GM10266 (cell line): ENCODE results near the gene ZNF415.
A peak's percentile ranks its signal among the peaks of the same experiment; 100 is the strongest.
"Not testable (repeated sequence)": the region's sequence is repeated elsewhere in the genome, so short reads cannot be mapped to it uniquely, and the experiment has no call there.

ENCODE experiments used
- DNase-seq: peaks from one replicate; pipeline ENCODE4 v3.0.0; 2012; ENCODE audit errors: extremely low spot score
- TF ChIP-seq, protein P1 (sequence below): IDR thresholded peaks from 2 replicates; pipeline ENCODE4 v1.5.1; 2012; ENCODE audit warnings: mild to moderate bottlenecking, low read depth; ENCODE audit not compliant: control insufficient read depth, insufficient read depth; ENCODE audit errors: missing control alignments

The ZNF415 gene

DNA sequence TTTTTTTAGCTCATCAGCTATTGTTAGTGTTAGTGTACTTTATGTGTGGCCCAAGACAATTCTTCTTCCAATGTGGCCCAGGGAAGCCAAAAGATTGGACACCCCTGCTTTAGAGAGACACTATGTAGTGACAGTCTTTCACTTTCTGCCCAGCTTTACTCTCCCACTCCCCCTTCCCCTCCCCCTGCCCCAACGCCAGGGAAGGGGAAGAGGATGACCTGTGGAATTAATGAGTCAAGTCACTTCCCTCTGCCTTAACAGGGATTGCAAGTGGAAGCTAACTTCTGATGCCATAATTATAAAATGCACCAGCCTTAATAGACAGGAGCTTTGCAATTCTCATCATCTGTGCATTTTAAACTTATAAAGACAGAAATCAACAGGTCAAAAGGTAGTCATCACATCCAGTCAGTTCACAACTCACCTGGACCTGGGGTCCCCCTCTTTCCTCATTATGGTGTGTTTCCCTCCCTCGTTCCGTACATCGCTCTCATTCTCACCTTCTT is 1.6 kb downstream of the ZNF415 start:
- TF ChIP-seq, protein P1, sequence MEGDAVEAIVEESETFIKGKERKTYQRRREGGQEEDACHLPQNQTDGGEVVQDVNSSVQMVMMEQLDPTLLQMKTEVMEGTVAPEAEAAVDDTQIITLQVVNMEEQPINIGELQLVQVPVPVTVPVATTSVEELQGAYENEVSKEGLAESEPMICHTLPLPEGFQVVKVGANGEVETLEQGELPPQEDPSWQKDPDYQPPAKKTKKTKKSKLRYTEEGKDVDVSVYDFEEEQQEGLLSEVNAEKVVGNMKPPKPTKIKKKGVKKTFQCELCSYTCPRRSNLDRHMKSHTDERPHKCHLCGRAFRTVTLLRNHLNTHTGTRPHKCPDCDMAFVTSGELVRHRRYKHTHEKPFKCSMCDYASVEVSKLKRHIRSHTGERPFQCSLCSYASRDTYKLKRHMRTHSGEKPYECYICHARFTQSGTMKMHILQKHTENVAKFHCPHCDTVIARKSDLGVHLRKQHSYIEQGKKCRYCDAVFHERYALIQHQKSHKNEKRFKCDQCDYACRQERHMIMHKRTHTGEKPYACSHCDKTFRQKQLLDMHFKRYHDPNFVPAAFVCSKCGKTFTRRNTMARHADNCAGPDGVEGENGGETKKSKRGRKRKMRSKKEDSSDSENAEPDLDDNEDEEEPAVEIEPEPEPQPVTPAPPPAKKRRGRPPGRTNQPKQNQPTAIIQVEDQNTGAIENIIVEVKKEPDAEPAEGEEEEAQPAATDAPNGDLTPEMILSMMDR, result no peak
- no peak for DNase-seq

DNA sequence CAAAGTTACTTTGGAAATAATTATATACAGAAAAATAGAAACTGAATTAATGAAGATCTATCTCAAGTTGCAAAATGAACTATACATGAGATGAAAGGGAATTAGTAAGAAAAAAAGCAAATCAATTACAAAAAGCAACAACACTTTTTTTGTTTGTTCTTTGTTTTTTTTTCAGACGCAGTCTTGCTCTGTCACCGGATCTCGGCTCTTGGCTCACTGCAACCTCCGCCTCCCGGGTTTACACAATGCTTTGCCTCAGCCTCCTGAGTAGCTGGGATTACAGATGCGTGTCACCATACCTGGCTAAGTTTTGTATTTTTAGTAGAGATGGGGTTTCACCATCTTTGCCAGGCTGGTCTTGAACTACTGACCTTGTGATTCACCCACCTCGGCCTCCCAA is 2.2 kb downstream of the ZNF415 start:
- DNase-seq, result no peak

DNA sequence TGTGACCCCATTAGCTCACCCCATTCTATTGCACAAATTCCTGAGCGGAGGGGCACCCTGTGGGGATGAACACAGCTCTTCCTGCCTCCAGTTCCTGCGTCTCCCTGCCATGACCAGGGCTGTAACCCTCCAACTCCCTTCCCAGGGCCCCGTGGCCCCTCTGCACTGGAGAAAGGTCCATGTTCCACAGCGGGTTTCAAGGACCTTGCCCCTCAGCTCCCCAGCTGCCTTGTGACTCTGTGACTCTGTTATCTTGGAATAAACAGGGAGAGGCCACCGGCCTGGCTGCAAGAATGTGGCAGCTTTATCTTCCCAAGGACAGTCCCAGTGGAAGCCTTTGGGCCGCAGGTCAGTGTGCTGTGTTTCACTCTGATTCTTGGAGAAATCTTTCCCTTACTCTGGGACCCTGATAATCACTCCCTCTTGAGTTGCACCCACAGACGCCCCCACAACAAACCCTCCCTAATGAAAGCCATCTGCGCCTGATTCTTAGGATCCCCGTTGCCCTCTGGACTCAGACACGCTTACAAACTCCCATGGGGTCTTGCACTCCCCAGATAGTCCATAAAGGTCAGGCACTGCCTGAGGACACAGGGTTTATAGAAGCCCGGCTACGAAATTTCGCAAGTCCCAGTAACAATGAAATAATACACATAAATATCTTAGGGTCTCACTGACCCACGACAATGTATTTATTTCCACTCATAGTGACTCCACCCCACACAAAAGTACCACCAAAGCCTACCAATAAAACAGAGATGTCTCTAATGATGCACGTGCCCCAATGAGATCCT is 5.8 kb downstream of the ZNF415 start:
- DNase-seq, result not testable (repeated sequence)

More for the DNA sequence above, 2.2 kb downstream of the ZNF415 start:
- TF ChIP-seq, protein P1, result no peak

DNA sequence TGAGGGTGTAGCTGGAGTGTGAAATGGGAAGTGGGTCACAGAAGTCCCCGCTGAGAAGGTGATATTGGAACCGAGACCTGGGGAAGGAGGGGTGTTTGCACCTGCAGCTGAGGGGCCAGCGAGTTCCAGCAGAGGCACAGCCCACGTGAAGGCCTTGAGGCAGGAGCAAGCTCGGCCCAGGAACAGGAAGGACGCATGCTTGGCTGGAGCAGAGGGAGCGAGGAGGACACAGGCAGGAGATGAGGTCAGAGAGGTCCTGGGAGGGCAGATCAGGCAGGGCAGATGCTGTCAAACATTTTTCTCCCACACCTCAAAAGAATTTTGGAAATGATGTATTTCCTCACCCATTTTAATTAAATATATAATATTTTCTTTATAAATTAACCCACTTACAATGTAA is 9.3 kb downstream of the ZNF415 start:
- no peak for DNase-seq
- TF ChIP-seq, protein P1, result no peak

DNA sequence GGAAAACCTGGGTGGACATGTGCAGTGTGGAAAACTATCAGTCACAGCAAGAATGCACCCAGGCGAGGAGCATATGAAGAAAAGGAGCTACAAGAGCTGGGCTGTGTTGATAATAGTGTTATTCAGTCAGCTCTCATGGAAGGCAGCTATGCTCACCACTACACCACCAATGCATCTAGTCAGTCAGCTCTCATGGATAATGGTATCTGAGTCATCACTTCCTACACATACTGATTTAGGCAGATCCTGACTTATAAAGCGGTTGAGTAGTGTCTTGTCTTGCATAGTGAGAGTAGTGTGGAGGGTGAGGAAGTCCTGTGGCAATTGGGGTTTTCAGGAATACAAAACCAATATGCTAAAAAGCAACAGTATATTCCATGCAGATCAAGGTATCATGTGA is 20.4 kb downstream of the ZNF415 start:
- no peak for DNase-seq

DNA sequence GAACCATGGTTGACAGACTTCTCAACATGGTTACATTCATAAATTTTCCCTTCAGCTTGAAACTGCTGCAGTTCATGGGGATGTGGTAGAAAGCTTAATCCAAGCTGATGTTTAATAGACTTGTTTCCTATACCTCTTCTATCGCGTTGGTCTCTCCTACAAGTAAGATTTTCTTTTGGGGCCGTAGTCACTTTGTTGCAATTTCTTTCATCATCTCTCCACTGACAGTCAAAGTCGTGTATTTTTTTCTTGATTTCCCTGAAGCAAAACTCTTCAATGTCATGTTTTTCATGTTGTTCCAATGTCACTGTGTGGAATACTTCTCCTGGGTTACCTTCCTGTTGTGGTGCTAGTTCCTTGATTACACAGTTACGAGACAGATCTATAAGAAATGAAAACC is 23.2 kb downstream of the ZNF415 start:
- DNase-seq, result no peak
- TF ChIP-seq, protein P1, result no peak

More for the DNA sequence above, 20.4 kb downstream of the ZNF415 start:
- TF ChIP-seq, protein P1, result no peak

DNA sequence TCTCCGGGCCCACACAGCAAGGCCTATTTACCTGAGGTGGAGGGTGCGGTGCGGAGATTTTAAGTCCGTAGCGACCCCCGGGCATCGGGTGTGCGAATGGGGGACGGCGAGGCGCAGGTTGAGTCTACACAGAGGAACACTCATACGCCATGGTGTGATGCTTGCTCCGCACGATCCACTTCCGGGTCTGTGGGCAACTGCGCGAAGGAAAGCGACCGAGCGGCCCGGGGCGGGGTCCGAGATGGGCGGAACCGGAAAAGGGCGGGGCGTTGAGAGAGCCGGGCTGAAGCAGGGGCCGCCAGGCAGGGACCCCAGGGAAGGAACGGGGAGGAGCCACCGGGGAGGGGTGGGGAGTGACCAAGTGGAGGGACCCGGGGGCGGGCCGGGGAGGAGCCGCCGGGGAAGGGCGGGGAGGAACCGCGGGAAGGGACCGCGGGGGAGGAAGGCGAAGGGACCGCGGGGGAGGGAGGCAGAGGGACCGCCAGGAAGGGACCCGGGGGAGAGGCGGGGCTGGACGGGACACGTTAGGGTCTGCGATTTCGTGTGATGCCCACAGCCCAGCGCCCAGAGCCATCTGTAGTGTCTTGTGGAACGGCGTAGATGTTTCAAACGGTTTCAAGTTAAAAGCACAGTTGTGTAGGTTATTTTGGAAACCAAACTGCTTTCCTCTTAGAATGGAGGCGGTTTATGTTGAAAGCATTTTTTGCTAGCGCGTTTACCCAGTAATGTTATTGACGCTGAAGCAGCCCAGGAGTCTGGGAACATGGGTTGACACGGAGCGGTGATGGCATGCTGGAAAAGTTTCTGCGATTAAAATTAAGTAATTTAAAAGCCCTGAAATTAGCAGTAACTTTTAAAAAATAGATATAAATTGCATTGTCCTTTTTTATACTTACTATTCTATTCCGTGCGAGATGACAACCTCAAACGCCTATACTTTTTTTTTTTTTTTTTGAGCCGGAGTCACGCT is 29.2 kb downstream of the ZNF415 start, which contains the start of gene ZNF160:
TSS of gene ZNF160 (minus strand) at position 189 of the 970 bp plus-strand sequence. CDS start 17,146 bp downstream, outside the sequence.
- TF ChIP-seq, protein P1, result no peak
- peak; percentile 99 for DNase-seq
